GM21423 (cell line): ENCODE data around the gene SCYL3.
"Not testable (repeated sequence)": the region's sequence is repeated elsewhere in the genome, so short reads cannot be mapped to it uniquely, and the experiment has no call there.

Experiments used
- ATAC-seq: cut with Tn5 transposase; IDR thresholded peaks from one replicate; pipeline ENCODE4 v1.9.1; 2021; ENCODE audit warnings: mild to moderate bottlenecking, moderate library complexity; ENCODE audit not compliant: unreplicated experiment

The SCYL3 gene, protein sequence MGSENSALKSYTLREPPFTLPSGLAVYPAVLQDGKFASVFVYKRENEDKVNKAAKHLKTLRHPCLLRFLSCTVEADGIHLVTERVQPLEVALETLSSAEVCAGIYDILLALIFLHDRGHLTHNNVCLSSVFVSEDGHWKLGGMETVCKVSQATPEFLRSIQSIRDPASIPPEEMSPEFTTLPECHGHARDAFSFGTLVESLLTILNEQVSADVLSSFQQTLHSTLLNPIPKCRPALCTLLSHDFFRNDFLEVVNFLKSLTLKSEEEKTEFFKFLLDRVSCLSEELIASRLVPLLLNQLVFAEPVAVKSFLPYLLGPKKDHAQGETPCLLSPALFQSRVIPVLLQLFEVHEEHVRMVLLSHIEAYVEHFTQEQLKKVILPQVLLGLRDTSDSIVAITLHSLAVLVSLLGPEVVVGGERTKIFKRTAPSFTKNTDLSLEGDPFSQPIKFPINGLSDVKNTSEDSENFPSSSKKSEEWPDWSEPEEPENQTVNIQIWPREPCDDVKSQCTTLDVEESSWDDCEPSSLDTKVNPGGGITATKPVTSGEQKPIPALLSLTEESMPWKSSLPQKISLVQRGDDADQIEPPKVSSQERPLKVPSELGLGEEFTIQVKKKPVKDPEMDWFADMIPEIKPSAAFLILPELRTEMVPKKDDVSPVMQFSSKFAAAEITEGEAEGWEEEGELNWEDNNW

DNA sequence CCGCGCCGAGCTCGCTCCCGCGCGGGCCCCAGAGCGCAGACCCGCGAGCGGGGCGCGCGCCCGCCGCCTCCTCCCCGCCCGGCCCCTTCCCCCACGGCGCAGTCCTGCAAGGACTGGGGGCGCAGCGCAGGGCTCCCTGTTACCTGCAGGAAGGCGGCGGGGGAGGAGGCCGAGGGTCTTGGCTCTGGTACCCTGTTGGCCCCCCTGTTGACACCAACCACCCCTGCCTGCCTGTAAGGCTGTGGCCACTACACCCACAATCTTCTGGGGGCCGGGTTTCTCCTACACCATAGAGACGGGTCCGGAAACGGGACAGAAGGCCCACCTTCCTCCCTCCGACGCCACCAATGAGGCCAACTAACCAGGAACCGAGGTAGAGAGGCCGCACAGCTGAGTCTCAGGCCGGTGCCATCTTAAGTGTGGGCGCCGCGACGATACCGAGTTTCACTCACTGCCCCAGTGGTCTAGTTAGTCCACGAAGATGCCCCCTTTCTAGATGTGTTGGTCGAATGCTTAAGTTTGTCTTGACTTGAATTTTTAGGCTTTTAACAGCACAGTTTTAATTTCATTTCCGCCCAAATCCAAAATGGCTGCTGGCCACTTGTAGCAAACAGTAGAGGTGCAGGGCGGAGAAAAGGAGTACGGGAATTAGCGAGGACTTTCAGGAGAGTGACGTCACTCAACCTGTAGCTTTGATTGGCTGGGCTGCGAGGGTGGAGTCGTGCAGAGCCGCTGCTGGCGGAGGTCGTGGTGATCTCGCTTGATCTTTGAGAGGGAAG is at the start of gene SCYL3:
Gene SCYL3, minus strand, starts transcription at position 252 of the 779 bp plus-strand sequence. CDS start 5,056 bp downstream, outside the sequence.
- peak; percentile 81 for ATAC-seq

GRCh38 chr1:169941982-169942830 is 48.5 kb upstream of the SCYL3 start:
- no peak for ATAC-seq

DNA sequence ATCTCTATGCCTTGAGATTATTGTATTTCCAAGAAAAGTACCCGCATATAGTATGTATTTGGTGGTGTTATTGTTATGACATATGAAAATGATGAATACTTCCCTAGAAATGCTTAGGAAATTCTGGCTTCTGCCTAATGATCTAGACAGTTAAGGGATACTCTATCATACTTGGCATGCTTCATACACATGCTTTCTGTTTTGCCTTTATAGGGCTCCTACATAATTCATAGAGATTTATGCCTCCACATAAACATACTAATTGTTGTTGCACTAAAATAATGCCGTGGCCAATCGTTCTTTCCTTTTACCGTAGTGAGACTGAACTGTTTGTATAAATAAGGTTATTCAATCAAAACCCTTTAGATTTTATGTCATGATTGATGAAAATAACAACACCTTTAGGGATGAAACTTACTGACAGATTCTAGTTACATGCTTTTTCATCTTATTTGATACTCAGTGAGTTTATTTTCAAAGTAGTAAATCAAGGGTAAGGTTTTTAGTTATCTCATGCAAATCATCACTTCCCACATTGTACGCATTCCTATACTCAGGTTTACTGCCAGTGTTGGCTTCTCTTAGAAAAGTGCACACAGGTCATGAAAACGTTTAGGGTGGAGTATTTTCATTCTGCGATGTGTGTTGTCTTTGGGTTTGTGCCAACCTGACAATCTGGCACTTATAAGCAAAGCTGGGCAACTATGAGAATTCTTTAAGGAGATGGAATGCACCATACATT is 40.5 kb upstream of the SCYL3 start:
- ATAC-seq = no peak

DNA sequence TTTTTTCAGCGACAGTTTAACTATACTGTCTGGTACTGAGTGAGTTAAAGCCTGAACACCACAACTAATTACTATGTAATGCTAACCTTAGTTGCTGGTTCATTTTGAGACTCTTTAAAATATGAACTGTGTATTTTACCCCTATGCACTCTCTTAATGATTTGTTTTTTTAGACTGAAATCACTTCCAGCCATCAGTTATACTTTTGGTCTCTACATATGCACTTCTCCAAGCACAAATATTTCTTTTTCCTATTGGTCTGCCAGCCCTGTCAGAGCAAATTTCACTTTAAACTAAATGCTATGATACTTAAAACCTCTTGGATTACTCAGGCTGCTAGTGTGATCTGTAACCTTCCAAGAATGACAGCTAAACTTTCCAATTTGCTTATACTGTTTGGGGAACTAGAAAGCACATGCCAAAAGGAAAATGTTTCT is 38.1 kb upstream of the SCYL3 start:
- no peak for ATAC-seq

DNA sequence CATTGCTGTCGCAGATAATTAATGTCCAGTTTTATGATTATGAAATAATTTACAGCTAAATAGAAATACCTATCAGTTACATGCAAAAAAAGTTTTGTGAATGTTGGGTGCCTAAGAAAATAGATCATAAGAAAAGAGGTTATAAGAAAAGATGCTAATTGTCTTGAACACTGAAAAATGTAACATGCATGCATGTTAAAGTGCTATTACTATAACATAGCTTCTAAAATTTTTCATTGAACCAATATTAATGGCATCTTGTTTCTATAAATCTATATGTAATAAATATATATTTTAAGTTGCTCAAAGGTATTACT is 35.5 kb upstream of the SCYL3 start:
- no peak for ATAC-seq

GRCh38 chr1:169928438-169929209 is 34.9 kb upstream of the SCYL3 start:
- peak; percentile 67 for ATAC-seq

DNA sequence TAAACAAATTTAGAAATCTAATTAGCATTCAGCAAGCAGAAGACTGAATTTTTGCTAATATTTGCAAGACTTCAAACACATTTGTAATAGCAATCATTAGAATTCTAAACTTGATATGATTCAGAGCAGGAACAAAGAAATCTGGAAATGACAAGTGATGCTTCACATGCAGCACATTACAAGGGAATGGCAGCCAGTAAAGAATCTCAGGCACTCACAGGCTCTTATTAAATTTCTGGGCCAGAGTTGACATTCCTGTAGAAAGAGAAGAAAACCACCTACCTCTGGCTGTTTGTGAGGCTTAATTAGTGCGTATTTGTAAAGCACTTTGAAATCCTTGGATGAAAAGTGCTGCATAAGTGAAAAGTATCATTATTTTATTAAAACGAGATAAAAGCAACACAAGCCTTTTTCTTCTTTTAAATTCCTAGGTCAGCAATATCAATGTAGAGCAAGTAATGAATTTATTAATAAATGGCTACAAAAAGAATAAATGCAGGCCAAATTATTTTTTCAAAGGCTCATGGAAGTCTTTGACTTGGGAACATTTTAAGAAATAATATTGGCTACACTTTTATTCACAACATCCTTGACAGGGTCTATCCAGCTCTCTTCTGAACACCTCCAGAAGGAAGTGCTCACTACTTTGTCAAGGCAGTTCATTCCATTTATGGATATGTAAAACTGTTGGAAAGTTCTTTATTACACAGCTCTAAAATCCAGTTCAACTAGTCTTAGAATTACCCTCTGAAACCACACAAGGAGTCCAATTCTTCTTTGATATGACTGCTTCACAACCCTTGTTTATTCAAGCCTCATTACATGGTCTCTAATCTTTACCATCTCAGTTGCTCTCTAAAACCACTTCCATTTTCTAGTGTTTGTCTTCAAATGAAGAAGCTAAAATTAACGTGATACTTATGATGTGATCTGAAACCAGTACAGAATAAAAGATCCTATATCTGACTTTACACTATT is 32.1 kb upstream of the SCYL3 start:
- peak; percentile 70 for ATAC-seq

DNA sequence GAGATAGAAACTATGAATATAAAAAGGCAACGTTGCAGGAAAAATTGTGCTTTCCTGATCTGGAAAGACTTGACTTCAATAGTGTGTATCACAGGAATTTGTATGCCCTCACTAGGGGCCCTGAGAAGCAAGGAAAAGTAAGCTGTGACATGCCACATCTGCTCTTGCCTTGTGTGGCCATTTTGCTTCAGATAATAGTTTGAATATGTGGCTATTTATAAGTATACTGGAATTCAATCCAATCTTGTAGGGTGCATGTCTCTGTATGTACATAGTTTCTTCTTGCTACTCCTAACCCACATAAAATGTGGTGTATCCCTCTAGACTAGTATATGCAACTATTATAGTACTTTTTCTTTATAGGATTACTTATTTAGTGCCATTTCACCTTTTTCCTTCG is 31.1 kb upstream of the SCYL3 start:
- ATAC-seq = no peak

GRCh38 chr1:169924063-169924462 is 30.4 kb upstream of the SCYL3 start:
- no peak for ATAC-seq

GRCh38 chr1:169921080-169921479 is 27.4 kb upstream of the SCYL3 start:
- no peak for ATAC-seq

GRCh38 chr1:169918927-169919326 is 25.2 kb upstream of the SCYL3 start:
- no peak for ATAC-seq

DNA sequence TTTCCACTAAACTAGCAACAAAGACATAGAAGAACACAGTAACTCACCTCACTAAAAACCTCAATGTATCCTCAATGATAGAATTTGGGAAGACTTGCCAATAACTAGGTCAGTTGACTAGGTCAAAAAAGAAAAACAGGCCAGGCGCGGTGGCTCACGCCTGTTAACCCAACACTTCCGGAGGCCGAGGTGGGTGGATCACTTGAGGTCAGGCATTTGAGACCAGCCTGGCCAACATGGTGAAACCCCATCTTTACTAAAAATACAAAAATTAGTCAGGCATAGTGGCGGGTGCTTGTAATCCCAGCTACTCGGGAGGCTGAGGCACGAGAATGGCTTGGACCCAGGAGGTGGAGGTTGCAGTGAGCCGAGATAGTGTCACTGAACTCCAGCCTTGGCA is 24.5 kb upstream of the SCYL3 start:
- ATAC-seq = not testable (repeated sequence)

DNA sequence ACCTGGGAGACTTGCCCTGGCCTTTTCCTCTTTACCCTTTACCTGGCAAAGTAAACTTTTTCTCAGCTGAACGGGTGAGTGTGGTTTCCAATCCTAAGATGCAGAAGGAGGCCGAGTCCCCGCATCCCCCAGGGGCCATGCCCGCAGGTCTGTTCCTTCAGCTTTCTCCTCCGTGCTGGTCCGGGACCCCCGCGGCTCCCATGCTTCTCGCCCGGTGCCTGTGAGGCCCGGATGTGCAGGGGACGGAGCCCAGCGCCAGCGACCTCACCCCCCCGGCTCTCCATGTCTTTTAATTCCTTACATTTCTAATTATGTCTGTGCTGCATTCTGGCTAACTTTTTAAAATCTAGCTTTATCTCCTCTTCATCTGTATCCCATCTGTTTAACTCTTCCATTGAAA is 21.5 kb upstream of the SCYL3 start:
- no peak for ATAC-seq

GRCh38 chr1:169914531-169914930 is 20.8 kb upstream of the SCYL3 start:
- no peak for ATAC-seq

DNA sequence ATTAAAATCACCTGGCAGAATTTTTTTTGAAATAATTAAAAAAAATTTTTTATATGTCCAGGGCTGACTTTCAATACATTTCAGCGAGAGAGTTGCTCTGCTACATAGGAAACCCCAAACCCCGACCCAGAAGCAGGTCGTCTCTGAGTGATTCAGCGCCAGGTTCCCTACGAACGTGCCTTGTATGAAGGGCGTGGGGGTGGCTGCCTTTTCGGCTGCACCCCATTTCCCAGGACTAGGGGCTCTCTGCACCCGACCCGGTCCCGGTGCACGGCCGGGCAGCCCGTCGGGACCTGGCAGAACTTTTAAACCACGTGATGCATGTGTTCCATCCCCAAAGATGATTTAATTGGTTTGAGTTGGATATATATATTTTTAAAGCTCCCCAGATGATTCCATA is 15.8 kb upstream of the SCYL3 start:
- ATAC-seq = no peak

GRCh38 chr1:169906938-169907337 is 13.2 kb upstream of the SCYL3 start:
- no peak for ATAC-seq

GRCh38 chr1:169904834-169905233 is 11.1 kb upstream of the SCYL3 start:
- no peak for ATAC-seq

DNA sequence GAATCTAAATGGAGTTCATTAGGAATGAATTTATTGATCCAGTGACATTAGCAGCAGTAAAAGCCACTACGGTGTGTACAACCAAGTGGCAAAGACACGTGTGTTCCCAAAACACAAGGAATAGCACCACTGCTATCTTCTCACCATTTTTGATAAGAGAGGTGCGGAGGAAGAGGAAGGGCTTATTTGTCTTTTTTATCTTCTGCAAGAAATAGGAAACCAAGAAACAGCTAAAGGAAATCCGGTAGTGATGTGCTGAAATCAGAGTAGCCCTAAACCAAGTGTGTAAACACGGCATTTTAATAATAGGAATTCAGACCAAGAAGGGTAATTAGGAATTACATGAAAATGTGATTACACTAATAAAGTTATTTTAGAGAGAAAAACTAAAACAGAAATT is 9.1 kb upstream of the SCYL3 start:
- no peak for ATAC-seq
